Cardiac muscle cell (in vitro differentiated cells and primary cell): Measurements from ENCODE around the gene TSSC4. TPM values are rescaled to one million over a fixed set of nuclear protein-coding genes. Genes with fewer than 3 reads are reported as not detected.

ENCODE experiments used
- DNase-seq, 2 donors: peaks; one replicate each; pipeline versions ENCODE4 v3.0.0 to v3.0.0-alpha.2; 2010 to 2017; ENCODE audit warnings: low read depth in 1 of 2, low spot score in 1 of 2
- H3K27ac ChIP-seq: fragments of 200-600 bp; sonication (generic); 2 replicates; pipeline ENCODE4 v1.5.1; 2016
- H3K27me3 ChIP-seq: fragments of 200-600 bp; sonication (generic); 2 replicates; pipeline ENCODE4 v1.6.0; 2016; ENCODE audit warnings: control low read depth
- H3K36me3 ChIP-seq: fragments of 200-600 bp; sonication (generic); 2 replicates; pipeline ENCODE4 v1.5.1; 2016; ENCODE audit warnings: control low read depth
- H3K4me1 ChIP-seq: fragments of 200-600 bp; sonication (generic); 2 replicates; pipeline ENCODE4 v1.8.1; 2017; ENCODE audit warnings: low read depth, mild to moderate bottlenecking, mixed run types
- H3K4me3 ChIP-seq: fragments of 200-600 bp; sonication (generic); 2 replicates; pipeline ENCODE4 v1.5.1; 2016; ENCODE audit warnings: mild to moderate bottlenecking
- H3K9me3 ChIP-seq: fragments of 200-600 bp; sonication (generic); 2 replicates; pipeline ENCODE4 v1.5.1; 2017; ENCODE audit warnings: low read depth, mild to moderate bottlenecking, control low read depth
- CTCF ChIP-seq: IDR thresholded peaks from 2 replicates; pipeline ENCODE4 v1.5.1; 2012; ENCODE audit warnings: low read depth, mild to moderate bottlenecking, low read length
- polyA plus RNA-seq: library from polyadenylated mRNA; unstranded; fragments of >200 nt; fragmentation: Nextera tagmentation; extraction: Ambion mirVana; gene quantifications from 2 replicates; pipeline ENCODE4 v1.2.1, GENCODE V29; 2016
- total RNA-seq: library from RNA; depleted of rRNA; stranded (reverse); fragments of >200 nt; gene quantifications from 2 replicates; pipeline ENCODE4 v1.2.3, GENCODE V29; 2016

TSSC4 gene
- total and polyA plus RNA-seq, 2 experiments from 2014 or later = 61.4 to 94.8 TPM

- no peak for DNase-seq
- Histone ChIP-seq H3K27me3 (peaks cover 37% of the 10 kb centered on the region), H3K4me3 (no peak overlapping the region), H3K4me1 (no peaks in the 10 kb centered on the region), H3K36me3 (no peaks in the 10 kb centered on the region), H3K9me3 (no peaks in the 10 kb centered on the region), H3K27ac (no peak overlapping the region)
- no peak for TF ChIP-seq CTCF
Measured at GRCh38 chr11:2434008-2434407, 33.5 kb downstream of the TSSC4 start.

GRCh38 chr11:2434506-2435255, 34.1 kb downstream of the TSSC4 start:
- Histone ChIP-seq H3K4me3 (no peak overlapping the region), H3K36me3 (no peaks in the 10 kb centered on the region), H3K4me1 (no peaks in the 10 kb centered on the region), H3K27ac (no peak overlapping the region), H3K27me3 (peaks cover 42% of the 10 kb centered on the region), H3K9me3 (no peaks in the 10 kb centered on the region)
- TF ChIP-seq CTCF = no peak
- DNase-seq = no peak

GRCh38 chr11:2435288-2436012, 34.9 kb downstream of the TSSC4 start:
- no peaks in the 10 kb centered on the region for H3K9me3 ChIP-seq
- H3K4me1 ChIP-seq = no peaks in the 10 kb centered on the region
- no peaks in the 10 kb centered on the region for H3K36me3 ChIP-seq
- TF ChIP-seq CTCF = no peak
- H3K4me3 ChIP-seq = no peak overlapping the region
- H3K27ac ChIP-seq = no peak overlapping the region
- peaks cover 49% of the 10 kb centered on the region for H3K27me3 ChIP-seq
- DNase-seq = no peak

GRCh38 chr11:2436013-2436520, 35.5 kb downstream of the TSSC4 start:
- DNase-seq = no peak
- H3K27ac ChIP-seq = no peak overlapping the region
- H3K27me3 ChIP-seq = peaks cover 55% of the 10 kb centered on the region
- H3K4me1 ChIP-seq = no peaks in the 10 kb centered on the region
- no peak for TF ChIP-seq CTCF
- no peaks in the 10 kb centered on the region for H3K9me3 ChIP-seq
- no peaks in the 10 kb centered on the region for H3K36me3 ChIP-seq
- no peak overlapping the region for H3K4me3 ChIP-seq

- no peaks in the 10 kb centered on the region for H3K36me3 ChIP-seq
- no peak overlapping the region for H3K27ac ChIP-seq
- no peaks in the 10 kb centered on the region for H3K9me3 ChIP-seq
- TF ChIP-seq CTCF = no peak
- peaks cover 60% of the 10 kb centered on the region for H3K27me3 ChIP-seq
- no peak overlapping the region for H3K4me3 ChIP-seq
- DNase-seq = no peak
- H3K4me1 ChIP-seq = no peaks in the 10 kb centered on the region
Measured at GRCh38 chr11:2436521-2437031, 36.0 kb downstream of the TSSC4 start.
